HG03520 (cell line): ENCODE results near the gene TH.
"Not testable (repeated sequence)": the region's sequence is repeated elsewhere in the genome, so short reads cannot be mapped to it uniquely, and the experiment has no call there.

Experiments
- ATAC-seq: cut with Tn5 transposase; IDR thresholded peaks from one replicate; pipeline ENCODE4 v1.9.1; 2021; ENCODE audit warnings: mild to moderate bottlenecking, moderate library complexity; ENCODE audit not compliant: unreplicated experiment

The TH gene

DNA sequence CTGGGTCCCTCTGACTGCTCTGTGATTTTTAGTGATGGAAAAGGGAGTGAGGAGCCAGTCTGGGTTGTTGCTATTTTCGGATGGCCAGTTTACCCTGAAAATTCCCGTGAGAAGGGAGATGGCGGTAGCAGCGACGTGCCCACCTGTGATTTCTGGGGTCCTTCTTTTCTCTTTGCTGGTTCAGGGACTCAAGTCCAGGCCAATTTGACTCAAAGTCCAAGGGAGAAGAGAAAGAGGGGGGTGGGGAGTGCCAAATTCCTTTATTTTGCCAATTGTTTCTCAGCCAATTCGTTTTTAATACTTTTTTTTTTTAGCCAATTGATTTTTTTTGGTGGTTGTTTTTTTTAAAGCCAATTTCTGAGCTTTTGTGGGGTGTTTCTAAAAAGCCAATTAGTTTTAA is 39.4 kb downstream of the TH start:
- ATAC-seq: no peak

DNA sequence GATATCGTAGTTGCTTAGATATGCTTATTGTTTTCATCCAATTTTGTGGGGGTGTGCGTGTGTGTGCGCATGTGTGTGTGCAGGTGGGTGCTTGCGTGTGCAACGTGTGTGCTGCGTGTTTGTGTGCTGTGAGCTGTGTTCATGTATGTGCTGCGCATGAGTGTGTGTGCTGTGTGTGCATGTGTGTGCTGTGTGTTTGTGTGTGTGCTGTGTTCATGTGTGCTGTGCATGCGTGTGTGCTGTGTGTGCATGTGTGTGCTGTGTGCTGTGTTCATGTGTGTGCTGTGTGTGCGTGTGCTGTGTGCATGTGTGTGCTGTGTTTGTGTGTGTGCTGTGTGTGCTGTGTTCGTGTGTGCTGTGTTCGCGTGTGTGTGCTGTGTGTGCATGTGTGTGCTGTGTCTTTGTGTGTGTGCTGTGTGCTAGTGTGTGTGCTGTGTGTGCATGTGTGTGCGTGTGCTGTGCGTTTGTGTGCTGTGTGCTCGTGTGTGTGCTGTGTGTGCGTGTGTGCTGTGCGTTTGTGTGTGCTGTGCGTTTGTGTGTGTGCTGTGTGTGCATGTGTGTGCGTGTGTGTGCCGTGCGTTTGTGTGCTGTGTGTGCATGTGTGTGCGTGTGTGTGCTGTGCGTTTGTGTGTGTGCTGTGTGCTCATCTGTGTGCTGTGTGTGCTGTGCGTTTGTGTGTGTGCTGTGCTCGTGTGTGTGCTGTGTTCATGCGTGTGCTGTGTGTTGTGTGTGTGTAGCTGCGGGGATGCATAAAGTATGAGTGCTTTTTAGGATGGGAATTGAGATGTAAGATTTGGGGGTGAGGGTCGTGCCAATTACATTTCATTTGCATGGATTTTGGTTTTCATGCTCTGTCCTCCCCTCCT is 40.0 kb downstream of the TH start:
- ATAC-seq: no peak

DNA sequence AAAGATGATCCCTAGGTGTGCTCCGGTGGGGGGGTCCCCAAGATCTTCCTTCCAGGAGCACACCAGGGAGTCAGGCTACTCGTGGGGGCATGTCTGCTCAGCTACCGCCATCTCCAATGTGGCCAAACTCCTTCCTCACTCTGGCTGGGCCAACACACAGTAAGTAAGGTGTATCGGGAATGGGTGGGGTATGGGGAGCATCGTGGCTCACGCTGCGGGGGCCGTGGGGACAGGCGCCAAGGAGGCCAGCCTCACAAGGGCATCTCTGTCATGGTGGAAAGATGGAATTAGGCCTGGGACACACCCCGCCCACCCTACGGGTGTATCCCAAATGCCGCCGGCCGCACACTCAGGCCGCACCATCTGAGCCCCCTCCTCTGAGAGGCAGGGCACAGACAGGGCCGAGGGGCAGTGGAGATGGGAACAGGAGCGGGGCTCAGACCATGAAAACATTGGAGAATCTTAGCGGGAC is 40.7 kb downstream of the TH start:
- ATAC-seq: no peak

DNA sequence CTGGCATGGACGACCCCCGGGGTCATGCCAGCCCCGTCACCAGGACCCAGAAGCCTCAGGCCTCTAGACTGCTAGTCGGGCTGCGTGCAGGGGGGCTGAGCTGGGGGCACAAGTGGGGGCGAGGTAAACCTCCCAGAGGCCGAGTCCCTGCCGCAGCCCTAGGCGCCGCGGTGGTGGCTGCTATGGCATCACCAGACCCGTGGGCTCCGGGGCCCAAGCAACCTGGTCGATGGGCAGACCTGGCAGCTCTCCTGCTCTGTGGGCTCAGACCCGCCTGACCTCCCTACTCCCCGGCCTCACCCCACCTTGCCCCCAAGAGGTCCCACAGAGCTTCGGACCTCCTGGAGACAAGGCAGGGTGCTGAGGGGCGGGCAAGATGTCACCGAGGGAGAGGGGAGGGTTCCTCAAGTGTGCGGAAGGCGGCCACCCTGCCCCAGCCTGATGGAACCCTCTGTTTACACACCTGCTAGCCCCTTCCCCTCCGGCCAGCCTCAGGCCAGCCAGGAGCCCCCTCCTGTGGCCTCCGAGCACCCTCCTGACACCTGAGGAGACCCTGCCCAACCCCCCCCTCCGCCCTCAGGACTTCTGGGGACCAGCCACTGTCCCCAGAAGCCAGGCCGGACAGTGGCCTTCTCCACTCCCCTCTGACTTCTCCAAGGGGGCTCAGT is 41.8 kb downstream of the TH start:
- no peak for ATAC-seq

DNA sequence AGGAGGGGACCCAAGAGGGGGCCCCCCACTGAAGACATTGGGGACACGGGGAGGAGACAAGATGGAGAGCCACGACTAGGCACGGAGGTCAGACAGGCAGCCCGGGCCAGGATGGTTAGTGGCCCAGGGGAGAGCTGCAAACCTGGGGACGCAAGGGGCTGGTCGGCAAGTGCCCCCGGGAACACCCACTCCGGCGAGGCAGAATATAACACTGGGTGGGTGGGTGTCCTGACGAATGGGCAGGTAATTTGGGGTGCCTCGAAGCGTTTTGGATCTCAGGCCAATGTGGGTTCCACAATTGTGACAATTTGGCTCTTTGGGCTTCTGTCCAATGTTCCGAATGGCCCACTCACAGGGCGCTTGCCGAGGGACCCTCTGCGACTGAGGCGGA is 42.3 kb downstream of the TH start:
- ATAC-seq: no peak

DNA sequence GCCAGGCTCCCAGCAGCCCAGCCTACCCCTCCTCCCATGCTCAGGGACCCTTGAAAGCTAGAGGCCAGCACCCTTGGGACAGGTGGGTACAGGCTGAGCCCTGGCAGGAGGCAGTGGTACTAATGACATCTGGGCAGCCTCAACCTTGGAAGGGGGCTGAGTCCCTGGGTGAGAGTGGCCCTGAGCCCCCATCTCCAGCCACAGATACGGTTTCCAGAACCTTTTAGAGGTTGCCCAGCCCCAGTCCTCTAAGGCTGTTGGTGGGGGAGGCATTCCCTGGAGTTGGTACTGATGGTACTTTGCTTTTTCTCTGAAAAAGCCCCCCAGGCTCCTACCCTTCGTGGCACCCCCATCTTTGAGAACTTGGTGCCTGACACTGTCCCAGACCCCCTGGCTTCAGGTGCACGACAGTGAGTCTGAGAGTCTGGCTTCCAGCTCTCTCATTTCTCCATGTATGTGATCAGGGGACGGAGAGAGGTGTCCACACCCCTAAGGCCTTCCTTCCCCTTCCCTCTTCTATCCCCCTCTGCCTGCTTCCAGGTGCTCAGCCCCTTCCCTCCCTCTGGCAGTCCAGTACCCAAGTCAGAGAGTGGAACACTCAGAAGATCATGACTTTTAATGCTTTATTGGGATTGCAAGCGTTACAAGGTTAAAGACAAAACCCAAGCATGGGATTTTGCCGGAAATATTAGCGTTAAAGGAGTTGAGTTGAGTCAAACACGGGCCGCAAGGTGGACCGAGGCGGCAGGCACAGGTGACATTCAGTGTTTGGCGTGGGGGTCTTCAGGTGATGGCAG is 42.9 kb downstream of the TH start:
- ATAC-seq: no peak

DNA sequence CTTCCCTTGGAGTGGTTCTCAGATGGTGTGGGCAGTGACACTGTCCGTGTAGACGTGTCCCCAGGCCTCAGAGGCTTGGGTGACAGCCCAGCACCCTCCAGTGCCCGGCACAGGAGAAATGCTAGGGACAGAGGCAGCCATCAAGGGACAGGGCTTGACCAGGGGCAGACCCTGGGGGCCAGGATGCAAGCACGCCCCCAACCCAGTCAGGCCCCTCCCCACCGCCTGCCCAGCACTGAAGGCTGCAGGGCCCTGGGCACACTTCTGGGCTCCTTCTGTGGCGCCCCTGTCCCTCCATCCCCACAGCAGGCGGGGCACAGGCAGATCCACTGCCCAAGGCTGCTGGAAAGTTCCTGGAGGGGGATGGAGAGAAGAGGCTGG is 43.5 kb downstream of the TH start:
- ATAC-seq: no peak

DNA sequence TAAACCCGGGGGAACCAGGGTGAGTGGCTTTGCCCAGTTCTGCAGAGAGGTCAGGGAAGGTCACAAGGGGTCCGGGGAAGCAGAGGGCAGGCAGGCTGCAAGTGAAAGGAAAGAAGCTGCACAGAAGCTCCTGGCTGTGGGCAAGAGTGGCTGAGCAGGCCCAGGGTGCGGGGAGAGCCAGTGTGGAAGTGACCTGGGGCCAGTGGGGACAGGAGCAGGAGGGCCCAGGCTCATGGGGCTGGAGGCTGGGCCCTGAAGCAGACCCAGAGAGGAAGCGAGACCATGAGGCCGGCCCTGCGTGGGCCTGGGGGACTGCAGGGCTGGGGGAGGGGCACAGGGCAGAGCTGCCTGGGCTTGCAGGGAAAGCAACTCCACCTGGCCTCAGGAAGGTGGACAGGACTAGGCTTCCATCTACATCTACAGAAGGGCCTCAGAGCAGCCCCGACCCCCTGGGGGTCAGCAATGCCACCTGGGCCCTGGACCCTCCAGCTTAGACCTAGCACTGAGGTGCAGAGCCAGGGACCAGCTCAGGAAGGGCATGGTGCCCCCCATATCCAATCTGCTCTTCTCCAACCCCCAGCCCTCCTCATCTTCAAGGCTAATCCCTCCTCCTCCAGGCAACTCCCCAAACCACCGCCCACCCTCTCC is 44.0 kb downstream of the TH start:
- ATAC-seq: no peak

DNA sequence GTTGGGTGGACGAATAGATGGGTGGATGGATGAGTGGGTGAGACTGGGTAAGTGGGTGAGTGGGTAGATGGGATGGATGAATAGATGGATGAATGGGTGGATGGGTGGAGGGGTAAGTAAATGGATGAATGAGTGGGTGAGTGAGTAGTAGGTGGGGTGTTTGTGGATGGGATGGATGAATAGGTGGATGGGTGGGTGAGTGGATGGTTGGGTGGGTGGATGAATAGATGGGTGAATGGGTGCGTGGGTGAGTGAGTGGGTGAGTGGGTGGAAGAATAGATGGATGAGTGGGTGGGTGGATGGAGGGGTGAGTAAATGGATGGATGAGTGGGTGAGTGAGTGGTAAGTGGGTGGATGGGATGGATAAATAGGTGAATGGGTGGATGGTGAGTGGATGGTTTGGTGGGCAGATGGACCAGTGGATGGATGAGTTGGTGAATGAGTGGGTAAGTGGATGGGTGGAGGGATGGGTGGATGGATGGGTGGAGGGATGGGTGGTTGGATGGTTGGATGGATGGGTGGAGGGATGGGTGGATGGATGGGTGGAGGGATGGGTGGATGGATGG is 45.0 kb downstream of the TH start:
- no peak for ATAC-seq

DNA sequence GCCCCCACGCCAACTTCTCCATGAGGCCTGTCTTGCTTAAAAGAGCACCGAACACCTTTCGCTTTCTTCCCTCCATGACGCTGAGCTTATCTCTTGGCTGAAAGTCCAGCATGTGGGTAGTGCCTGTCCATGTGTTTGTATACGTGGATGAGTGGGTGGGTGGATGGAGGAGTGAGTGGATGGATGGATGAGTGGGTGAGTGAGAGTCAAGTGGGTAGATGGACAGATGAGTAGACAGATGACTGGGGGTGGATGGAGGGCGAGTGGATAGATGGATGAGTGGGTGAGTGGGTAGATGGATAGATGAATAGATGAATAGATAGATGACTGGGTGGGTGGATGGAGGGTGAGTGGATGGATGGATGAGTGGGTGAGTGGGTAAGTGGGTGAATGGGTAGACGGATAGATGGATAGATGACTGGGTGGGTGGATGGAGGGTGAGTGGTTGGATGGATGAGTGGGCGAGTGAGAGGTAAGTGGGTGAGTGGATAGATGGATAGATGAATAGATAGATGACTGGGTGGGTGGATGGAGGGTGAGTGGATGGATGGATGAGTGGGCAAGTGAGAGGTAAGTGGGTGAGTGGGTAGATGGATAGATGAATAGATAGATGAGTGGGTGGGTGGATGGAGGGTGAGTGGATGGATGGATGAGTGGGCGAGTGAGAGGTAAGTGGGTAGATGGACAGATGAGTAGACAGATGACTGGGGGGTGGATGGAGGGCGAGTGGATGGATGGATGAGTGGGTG is 46.7 kb downstream of the TH start:
- not testable (repeated sequence) for ATAC-seq

DNA sequence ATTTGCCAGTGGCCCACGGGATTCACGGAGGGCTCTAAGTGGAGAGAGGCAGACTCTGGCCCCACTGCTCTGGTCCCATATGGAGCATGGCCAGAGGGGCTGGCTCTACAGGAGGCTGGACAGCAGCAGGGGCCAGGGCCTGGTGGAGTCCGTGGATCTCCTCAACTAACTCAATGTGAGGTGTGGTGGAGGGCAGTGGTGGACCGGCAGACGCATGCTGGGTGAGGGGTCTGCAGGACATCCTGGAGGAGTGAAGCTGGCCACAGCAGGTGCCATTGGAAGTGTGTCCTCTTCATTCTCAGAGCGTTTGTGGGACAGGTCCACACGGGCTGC is 48.0 kb downstream of the TH start:
- ATAC-seq: no peak

DNA sequence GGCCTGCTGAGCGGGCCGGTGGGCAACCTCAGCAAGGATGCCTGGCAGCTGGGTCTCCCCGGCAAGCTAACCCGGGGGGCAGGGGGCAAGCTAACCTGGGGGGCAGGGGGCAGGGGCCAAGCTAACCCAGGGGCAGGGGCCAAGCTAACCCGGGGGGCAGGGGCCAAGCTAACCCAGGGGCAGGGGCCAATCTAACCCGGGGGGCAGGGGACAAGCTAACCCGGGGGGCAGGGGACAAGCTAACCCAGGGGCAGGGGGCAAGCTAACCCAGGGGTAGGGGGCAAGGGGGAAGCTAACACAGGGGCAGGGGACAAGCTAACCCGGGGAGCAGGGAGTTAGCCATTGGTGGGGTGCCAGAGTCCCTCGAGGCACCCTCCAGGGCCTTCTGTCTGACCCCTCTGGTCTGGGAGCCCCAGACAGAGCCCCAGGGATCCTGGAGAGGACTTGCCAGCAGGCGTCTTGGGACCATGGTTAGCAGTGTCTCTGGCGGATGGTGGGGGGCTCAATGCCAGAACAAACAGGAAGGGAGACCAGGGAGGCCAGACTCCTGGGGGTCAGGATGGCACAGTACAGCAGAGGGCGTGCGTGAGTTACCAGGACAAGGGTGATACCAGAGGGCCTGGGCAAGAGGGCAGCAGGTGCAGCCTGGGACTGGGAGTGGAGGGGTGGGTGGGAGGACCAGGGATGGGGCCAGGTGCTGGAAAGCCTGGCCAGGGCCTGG is 48.5 kb downstream of the TH start:
- no peak for ATAC-seq

DNA sequence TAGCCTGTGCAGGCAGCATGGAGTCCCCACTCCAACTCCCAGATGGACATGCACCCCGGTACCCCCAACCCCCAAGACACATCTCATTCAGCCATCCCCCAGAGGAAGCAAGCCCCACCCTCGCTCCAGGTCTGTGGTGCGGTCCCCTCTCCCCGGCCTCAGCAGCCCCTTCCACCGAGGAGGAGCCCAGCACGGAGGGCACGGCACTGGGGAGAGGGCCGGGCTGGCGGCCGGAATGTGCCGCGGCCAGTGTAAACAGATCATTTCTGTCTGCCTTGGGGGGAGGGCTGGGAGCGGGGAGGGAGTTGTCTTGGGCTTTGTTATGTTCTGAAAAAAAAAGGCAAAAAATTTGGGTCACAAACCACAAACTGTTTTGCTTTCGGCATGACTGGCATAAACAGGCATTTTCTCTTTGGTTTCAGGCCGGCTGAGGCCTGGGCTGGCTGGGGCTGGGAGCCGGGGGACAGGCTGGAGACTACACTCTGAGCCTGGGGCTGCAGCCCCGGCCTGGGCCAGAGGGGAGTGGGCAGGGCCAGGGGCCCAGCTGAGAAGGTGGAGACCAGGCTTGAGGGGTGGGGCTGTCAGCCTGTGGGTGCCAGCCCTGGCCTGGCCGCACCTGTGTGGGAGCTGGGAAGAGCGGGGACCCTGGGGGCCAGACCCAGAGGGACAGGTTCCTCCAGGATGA is 49.3 kb downstream of the TH start:
- ATAC-seq: no peak

DNA sequence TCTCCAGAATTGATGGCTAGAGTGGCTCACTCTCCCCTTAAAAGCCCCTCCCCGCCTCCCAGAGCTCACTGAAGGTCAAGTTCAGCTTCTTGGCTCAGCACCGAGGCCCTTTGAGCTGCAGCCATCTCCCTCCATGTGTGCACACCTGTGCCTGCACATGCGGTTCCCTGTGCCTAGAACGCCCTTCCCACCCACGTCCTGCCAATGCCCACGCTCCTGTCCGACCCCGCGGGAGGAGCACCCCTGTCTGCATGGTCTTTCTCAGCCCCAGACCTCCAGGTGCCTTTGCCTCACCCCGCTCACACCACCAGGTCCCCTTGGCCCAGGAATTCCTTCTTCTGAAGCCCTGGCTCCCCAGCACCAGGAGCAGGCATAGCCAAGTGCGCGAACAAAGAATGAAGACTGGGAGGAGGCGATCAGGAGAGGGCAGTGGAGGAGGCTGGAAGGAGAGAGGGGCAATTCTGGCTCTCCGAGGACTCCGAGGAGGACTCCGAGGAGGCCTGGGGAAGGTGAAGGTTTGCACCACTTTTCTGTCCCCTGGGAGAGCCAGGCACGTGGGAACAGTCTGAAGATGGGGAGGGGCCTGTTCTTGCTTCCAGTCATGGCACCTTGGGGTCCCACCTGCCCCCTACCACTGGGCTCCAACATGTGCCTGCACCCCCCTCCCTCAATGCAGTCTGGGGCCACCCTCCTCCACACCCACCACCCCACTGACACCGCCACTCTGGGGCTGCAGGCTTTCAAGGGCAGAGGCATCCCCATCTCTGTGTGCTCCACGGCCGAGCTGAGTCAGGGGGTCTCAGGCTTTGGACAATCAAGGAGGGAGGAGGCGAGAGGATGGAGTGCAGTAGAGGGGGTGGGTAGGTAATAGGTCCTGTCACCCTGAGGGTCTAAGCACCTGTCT is 50.1 kb downstream of the TH start:
- ATAC-seq: no peak

DNA sequence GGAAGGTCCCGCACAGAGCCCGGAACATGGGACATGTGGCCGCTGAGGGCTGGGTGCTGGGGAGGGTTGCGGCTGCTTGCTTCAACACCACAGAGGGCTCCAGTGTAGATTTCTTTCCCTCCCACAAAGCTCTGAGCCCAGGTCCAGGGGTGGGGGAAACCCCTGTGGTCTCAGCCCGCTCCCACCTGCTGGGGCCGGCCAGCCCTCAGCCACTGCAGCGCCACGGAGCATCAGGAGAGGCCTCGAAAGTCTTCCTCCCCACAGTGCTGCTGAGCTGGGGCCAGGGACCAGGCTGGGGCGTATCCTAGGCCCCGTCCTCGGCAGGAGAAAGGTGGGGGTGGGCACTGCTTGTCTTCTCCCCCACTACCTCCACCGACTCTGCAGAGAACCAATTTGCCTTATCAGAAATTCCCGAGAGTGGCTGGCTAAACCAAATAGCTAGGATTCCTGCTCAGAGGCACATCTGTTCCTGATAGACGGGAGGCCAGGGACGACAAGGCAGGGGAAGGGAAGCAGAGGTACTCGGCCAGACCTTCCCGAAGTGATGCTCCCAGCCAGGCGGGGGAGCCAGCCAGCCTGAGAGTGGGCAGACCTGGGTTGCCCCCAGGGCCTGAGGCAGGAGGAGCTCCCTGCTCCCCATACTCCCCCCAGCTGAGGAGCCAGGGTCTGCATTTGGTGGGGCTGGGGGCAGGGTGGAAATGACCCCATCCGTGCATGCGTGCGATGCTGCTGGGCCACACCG is 51.1 kb downstream of the TH start:
- ATAC-seq: no peak

DNA sequence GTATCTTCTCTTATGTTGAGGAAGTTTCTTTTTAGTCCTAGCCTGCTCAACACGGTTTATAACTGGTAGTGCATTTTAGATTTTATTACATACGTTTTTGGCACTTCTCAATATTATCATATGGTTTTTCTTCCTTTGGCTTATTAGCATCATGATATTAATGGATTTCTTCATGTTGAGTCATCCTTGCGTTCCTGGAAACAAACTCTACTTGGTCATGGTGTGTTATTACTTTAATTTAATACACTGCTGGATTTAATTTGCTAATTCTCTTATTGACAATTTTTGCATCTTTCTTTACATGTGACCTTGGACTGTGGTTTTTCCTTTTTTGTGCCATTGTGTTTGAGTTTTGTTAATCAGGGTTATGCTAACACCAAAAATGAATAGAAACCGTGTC is 52.9 kb downstream of the TH start:
- no peak for ATAC-seq

DNA sequence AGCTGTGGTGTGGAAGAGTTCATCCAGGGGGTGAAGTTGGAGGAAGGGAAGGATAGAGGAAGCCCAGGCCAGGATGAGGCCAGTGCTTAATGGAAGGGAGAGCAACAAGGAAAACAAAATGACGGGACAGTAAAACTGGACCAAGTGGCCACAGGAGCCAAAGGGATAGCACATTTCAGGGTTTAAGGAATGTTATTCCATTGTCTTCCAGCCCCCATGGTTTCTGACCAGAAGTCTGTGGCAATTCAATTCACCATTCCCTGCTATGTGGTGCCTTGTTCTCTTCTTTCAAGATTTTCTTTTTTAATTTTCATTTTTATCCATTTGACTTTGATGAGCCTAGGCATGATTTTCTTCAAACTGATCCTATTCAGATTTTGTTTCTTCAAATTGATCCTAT is 54.9 kb downstream of the TH start:
- no peak for ATAC-seq
